Fibroblast of skin of left biceps (primary cell): ENCODE data around the gene SESN3.
"Not testable (repeated sequence)": the region's sequence is repeated elsewhere in the genome, so short reads cannot be mapped to it uniquely, and the experiment has no call there.

Experiments used
- DNase-seq, 2 experiments: peaks; one replicate each; pipeline ENCODE4 v3.0.0-alpha.2; 2013; ENCODE audit warnings: low read depth in 2 of 2

SESN3 gene

GRCh38 chr11:95152876-95153856 is 77.8 kb downstream of the SESN3 start:
- DNase-seq = no peak

- peak; percentile 69 to 76 for DNase-seq
Measured at GRCh38 chr11:95150956-95151684, 79.9 kb downstream of the SESN3 start.

- DNase-seq = no peak
Measured at GRCh38 chr11:95149651-95150364, 81.2 kb downstream of the SESN3 start.

- DNase-seq = no peak
Measured at GRCh38 chr11:95148938-95149337, 82.1 kb downstream of the SESN3 start.

GRCh38 chr11:95148406-95148805 is 82.6 kb downstream of the SESN3 start:
- DNase-seq = no peak

GRCh38 chr11:95147364-95147905 is 83.6 kb downstream of the SESN3 start:
- peak; percentile 84 for DNase-seq

- no peak for DNase-seq
Measured at GRCh38 chr11:95145430-95146060, 85.5 kb downstream of the SESN3 start.

- no peak for DNase-seq
Measured at GRCh38 chr11:95144313-95145235, 86.4 kb downstream of the SESN3 start.

- DNase-seq = no peak
Measured at GRCh38 chr11:95143106-95143681, 87.8 kb downstream of the SESN3 start.

GRCh38 chr11:95142431-95142830 is 88.6 kb downstream of the SESN3 start:
- no peak for DNase-seq

GRCh38 chr11:95140397-95141033 is 90.5 kb downstream of the SESN3 start:
- no peak for DNase-seq

- DNase-seq = no peak
Measured at GRCh38 chr11:95138448-95138847, 92.6 kb downstream of the SESN3 start.

- DNase-seq = no peak
Measured at GRCh38 chr11:95137299-95137698, 93.7 kb downstream of the SESN3 start.

- not testable (repeated sequence) for DNase-seq
Measured at GRCh38 chr11:95136747-95137146, 94.3 kb downstream of the SESN3 start.

GRCh38 chr11:95135880-95136279 is 95.1 kb downstream of the SESN3 start:
- DNase-seq = no peak

- no peak for DNase-seq
Measured at GRCh38 chr11:95135155-95135554, 95.8 kb downstream of the SESN3 start.

- DNase-seq = no peak
Measured at GRCh38 chr11:95134491-95134890, 96.5 kb downstream of the SESN3 start.

GRCh38 chr11:95132956-95133355 is 98.0 kb downstream of the SESN3 start:
- no peak for DNase-seq

- DNase-seq = no peak
Measured at GRCh38 chr11:95128602-95129001, 102.4 kb downstream of the SESN3 start.
